Mucosa of gallbladder (tissue), 1 donor: ENCODE measurements around the gene PARG. TPM values are rescaled to one million over a fixed set of nuclear protein-coding genes. Genes with fewer than 3 reads are reported as not detected.
"Not testable (repeated sequence)": the region's sequence is repeated elsewhere in the genome, so short reads cannot be mapped to it uniquely, and the experiment has no call there.

Experiments used
- DNase-seq: peaks from one replicate; pipeline ENCODE4 v3.0.0-alpha.2; 2020; ENCODE audit warnings: low spot score
- total RNA-seq: library from RNA; stranded (reverse); gene quantifications from one replicate; pipeline ENCODE4 v1.2.1, GENCODE V29; 2021
- donor health status: DM: no; HTN: no; CAD: no.

PARG gene
- total RNA-seq, 1 donor from 2014 or later = 31.7 TPM

GRCh38 chr10:49830016-49830415 is 111.8 kb downstream of the PARG start:
- no peak for DNase-seq

DNA sequence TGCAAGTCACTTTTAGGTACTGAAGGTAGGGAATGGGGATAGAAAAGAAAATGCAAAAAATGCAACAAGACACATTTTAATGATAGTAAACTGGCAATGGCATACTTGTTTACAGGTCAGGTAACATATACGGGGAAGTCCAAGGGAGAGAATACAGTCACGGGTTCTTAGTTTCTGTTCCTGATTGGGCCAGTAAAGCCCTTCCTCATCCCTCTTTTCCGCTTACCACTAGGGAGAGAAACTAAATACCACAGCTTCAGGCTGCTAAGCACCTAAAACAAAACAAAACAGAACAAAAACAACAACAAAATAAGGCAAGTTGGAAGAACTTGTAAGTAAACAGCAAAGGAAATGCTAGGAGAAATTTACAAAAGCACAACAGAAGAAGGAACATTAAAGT is 114.5 kb downstream of the PARG start:
- DNase-seq = no peak

DNA sequence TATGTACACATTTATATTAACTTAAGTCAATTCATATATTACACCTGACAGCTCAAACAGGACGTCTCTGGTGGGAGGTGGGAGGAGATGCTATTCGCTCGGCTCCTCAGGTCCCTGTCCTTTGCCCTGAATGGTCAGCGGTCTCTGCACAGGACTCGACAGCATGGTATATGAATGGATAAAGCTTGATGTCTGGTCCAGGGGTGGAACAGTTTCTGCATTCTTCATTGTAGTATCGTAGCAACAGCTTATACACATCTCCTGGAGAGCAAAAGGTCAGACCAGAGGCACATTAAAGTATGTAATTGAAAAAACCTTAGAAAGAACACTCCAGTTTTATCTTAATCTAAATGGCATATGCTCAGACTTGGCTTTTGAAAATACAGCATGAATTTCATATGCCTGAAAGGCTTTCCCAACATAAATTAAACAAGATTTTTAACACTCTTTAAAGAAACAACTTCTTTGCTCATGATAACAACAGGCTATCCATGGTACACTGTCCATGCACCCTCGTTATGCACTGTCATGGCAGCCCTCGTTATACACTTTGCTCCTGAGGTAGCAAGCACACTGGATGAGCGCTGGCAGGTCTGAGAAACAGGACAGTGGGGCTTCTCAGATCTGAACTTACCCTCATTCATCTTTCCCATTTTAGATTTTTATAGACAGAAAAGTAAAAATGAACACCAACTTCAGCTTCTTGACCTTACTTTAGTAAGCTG is 122.4 kb downstream of the PARG start:
- no peak for DNase-seq

DNA sequence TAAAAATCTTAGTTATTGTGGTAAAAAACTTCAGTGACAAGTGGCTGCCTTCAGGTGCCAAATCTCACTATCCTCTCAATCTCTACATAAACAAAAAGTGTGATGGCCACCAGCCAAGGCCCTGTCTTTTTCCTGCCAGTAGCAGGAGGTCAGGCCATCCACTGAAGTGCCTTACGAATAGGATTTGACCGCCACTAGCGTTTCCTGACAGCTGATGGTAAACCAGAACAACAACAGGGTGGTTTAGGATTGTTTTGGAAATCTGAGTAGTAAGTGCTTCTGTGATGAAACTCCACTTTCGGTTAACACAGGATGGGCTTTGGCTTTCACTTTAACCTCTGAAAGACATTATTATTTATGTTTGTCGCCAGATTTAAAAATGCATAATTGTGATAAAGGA is 124.0 kb downstream of the PARG start:
- no peak for DNase-seq

DNA sequence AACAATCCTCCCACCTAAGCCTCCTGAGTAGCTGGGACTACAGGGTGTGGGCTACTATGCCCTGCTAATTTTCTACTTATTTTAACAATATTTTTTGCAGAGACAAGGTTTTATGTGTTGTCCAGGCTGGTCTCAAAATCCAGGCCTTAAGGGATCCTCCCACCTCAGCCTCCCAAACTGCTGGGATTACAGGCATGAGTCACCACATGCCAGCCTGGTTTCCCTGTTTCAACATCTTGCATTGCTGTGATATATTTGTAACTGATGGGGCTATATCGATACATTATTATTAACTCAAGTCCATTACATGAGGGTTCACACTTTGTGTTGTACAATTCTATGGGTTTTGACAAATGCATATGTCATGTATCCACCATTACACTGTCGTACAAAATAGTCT is 137.8 kb downstream of the PARG start:
- DNase-seq = no peak

DNA sequence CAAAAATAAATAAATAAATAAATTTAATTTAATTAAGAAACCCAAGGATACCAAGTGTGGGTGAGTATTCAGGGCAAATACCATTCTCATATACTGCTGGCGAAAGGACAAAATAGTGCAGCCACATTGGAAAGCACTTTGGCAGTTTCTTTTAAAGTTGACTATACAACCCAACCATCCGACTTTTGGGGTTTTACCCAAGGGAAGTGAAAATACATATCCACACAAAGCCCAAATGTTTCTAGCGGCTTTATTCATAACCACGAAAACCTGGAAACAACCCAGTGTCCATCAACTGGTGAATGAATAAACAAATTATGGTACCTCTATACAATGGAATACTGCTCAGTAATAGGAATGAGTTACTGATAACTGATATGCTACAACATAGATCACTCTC is 143.6 kb downstream of the PARG start:
- DNase-seq = no peak

DNA sequence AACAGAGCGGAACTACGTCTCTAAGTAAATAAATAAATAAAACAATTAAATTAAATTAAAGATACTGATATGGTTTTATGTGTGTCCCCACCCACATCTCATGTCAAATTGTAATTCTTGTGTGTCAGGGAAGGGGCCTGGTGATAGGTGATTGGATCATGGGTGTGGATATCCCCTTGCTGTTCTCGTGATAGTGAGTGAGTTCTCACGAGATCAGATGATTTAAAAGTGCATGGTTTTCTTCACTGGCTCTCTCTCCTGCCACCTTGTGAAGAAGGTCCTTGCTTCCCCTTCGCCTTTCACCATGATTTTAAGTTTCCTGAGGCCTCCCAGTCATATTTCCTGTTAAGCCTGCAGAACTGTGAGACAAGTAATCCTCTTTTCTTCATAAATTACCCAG is 150.7 kb downstream of the PARG start:
- no peak for DNase-seq

GRCh38 chr10:49784681-49785080 is 157.1 kb downstream of the PARG start:
- no peak for DNase-seq

DNA sequence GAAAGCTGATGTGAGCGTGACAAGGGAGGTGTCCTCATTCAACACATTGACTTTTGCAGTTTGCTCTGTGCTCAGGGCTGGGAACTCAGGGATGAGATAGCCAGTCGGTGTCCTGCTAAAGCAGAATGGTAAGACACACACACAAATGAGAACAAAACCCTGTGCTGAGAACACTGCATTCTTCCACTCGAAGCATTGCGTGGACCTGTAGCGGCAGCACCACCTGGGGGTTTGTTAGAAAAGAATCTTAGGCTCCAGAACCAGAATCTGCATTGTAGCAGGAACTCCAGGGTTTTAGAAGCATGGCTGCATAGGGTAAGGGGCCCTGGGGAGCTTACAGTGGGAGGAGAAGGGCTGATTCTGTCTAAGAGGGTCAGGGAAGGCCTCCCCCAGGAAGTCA is 158.2 kb downstream of the PARG start:
- no peak for DNase-seq

DNA sequence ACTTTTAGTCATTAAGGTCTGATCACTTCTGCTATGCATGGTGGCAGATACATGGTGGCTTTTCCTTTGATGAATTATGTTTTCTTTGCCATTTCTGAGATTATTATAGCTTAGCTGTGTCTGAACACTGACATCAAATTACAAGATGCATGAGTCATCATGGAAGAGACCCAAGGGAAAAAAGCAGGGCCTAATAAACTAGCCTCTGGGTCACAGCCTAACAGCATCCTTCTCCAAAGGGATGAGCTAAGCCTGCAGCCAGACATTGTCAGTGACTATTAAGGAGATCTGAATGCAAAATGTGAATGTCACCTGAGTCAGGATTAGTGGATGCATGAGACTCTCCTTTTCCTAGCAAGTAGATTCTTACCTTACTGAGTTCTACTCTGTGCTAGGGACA is 160.6 kb downstream of the PARG start:
- no peak for DNase-seq

- DNase-seq = no peak
Observed at GRCh38 chr10:49778197-49778596, 163.6 kb downstream of the PARG start.

DNA sequence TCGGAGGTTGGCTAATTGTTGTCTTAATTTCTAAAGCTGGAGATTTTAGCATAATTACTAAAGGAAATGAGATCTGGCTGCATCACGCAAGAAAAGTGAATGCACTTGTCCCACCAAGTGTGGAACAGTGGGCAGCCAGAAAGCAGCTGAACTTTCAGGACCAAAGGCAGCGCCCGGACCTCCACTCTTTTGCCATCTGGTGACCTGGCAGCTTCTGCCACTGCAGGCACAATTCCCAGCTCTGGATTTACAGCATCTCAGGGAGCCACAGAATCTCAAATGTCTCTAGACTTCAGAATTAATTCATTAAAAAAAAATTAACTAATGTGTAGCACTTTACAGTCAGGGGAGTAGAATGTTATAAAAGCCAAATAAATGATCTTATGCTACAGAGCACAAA is 165.0 kb downstream of the PARG start:
- DNase-seq = no peak

DNA sequence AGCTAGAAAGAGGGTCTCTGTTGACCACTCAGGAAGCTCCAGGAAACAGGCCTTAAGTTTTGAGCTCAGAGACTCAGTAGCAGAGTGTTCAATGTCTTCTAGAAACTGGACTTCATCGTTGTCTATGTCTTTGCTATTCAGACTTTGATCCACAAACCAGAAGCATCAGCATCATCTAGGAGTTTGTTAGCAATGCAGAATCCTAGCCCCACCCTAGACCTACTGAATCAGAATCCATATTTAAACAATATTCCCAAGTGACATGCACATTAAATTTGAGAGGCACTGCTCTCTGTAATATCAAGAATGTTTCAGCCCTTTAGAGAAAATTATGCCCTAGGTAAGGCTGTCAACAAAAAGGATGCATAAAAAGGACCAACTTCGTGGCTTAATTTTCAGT is 166.8 kb downstream of the PARG start:
- DNase-seq = no peak

DNA sequence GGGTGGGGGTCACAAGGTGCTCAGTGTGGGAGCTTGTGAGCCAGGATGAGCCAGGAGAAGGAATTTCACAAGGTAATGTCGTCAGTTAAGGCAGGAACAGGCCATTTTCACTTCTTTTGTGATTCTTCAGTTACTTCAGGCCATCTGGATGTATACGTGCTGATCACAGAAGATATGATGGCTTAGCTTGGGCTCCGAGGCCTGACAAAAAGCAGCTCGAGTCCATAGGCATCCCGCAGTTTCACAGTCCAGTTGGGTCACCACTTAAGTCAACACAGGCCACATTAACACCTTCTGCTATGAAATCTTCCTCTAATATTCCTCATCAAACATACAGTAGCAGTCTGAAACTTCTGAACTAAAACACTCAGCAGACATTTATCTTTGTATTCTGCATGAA is 168.9 kb downstream of the PARG start:
- not testable (repeated sequence) for DNase-seq

- not testable (repeated sequence) for DNase-seq
Observed at GRCh38 chr10:49771046-49771445, 170.8 kb downstream of the PARG start.

DNA sequence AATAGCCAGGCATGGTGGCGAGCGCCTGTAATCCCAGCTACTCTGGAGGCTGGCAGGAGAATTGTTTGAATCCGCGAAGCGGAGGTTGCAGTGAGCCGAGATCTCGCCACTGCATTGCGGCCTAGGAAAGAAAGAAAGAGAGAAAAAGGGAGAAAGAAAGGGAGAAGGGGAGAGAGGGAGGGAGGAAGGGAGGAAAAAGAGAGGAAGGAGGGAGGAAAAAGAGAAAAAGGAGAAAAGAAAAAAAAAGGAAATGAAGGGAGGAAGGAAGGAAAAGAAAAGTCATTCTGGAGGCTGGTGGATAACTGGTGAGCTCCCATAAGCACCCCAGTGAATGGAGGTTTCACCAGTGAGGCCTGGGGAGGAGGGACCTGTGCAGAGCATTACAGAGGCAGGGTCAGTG is 172.1 kb downstream of the PARG start:
- DNase-seq = no peak

- no peak for DNase-seq
Observed at GRCh38 chr10:49768731-49769130, 173.1 kb downstream of the PARG start.

- DNase-seq = no peak
Observed at GRCh38 chr10:49768329-49768728, 173.5 kb downstream of the PARG start.

Other genes starting within 250 kb of the PARG start
- 5.3 TPM for gene OGDHL, start 179.7 kb downstream of the PARG start, total RNA-seq
- 9.6 TPM for gene TIMM23B, start within 50 bp of the PARG start, total RNA-seq
- gene AGAP6, start 46.4 kb upstream of the PARG start, total RNA-seq = 8.6 TPM
- 38.8 TPM for gene WASHC2A, start 125.9 kb upstream of the PARG start, total RNA-seq